Effector CD4-positive, alpha-beta T cell (primary cell): ENCODE measurements around the gene TMCO2. TPM values are rescaled to one million over a fixed set of nuclear protein-coding genes. Genes with fewer than 3 reads are reported as not detected.
"Not testable (repeated sequence)": the region's sequence is repeated elsewhere in the genome, so short reads cannot be mapped to it uniquely, and the experiment has no call there.

ENCODE experiments used
- DNase-seq: peaks from one replicate; pipeline ENCODE4 v3.0.0-alpha.2; 2020
- total RNA-seq: gene quantifications from one replicate; lab custom pipeline; 2026; lab: John Stamatoyannopoulos, UW

Gene TMCO2
- not detected for total RNA-seq

GRCh38 chr1:40247655-40248054 lies at the start of gene TMCO2:
Gene TMCO2, plus strand, starts transcription at chr1:40247937. Its CDS starts 57 bp downstream, at chr1:40247994.
- DNase-seq: no peak

- DNase-seq: no peak
Measured at GRCh38 chr1:40199126-40199525, 48.6 kb upstream of the TMCO2 start.

DNA sequence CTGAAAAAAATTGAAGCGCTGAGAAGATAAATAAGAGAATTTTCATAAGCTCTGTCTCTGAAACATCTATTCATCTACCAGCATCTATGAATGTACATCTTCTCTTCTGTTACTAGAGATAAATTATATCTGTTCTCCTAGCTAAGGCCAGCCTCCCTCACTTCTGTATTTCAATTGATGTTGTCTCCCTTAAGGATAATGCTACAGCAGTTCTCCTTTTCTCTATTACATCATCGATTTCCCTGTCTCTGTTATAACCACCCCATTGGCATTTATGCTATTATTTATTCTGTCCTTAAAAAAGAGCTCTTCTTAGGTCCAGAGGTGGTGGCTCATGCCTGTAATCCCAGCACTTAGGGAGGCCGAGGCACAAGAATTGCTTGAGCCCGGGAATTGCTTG lies 42.9 kb upstream of the TMCO2 start:
- no peak for DNase-seq

DNA sequence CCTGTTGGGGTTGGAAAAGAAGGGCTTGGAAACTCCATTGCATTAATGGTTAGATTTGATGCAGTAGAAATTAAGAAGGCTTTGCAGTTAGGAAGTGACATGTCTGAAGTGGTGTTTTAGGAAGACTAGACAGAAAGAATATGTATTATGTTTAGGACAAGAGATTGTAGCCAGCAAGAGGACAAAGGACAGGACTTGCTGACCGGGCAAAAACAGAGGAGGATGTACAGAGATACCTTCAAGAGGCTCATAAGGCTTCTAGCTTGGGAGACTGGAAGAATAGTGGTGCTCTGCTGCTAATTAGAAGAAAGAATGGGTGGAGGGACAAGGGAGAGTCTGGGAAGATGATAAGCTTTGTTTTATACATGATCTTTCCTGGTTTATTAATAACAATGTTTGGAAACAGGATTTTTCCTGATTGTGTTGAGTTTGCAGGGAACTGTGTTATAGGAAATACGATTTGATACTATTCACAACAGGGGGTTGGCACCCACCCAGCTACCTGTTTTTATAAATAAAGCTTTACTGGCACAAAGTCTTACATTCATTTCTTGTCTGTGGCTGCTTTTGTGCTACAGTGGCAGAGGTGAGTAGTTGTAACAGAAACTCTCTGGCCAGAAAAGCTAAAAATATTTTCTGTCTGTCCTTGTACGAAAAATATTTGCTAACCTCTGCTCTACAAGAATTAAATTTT lies 37.1 kb upstream of the TMCO2 start:
- no peak for DNase-seq

- no peak for DNase-seq
Measured at GRCh38 chr1:40218333-40218732, 29.4 kb upstream of the TMCO2 start.

DNA sequence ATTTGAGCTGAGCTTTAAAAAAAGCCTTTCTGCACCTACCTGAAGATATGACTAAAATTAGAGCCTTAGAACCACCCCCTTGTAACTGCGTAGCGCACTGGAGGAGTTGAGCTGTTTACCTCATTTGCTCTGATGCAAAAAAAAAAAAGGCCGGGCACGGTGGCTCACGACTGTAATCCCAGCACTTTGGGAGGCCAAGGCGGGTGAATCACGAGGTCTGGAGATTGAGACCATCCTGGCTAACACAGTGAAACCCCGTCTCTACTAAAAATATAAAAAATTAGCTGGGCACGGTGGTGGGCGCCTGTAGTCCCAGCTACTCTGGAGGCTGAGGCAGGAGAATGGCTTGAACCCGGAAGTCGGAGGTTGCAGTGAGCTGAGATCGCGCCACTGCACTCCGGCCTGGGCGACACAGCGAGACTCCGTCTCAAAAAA lies 26.2 kb upstream of the TMCO2 start:
- DNase-seq: not testable (repeated sequence)

- DNase-seq: no peak
Measured at GRCh38 chr1:40221977-40222772, 25.6 kb upstream of the TMCO2 start.

GRCh38 chr1:40224040-40224439 lies 23.7 kb upstream of the TMCO2 start:
- no peak for DNase-seq

- no peak for DNase-seq
Measured at GRCh38 chr1:40226192-40226591, 21.5 kb upstream of the TMCO2 start.

- DNase-seq: peak; percentile 31
Measured at GRCh38 chr1:40232444-40232843, 15.3 kb upstream of the TMCO2 start.

DNA sequence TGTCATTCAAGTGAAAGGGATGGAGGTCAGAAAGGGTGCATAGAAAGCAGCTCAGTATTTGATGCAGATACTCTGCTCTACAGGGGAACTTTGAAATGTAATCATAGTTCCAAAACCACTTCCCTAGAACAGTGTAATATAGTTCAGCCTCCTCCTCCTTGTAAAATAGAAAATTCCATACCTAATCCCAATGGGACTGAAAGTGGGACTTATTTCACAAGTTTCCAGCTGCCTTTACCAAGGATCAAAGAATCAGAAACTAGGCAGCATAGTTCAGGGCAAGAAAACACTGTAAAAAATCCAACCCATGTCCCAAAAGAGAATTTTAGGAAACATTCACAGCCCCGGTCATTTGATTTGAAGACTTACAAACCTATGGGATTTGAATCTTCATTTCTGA lies 8.1 kb upstream of the TMCO2 start:
- no peak for DNase-seq

- no peak for DNase-seq
Measured at GRCh38 chr1:40240390-40240789, 7.3 kb upstream of the TMCO2 start.

- no peak for DNase-seq
Measured at GRCh38 chr1:40241362-40241761, 6.4 kb upstream of the TMCO2 start.

GRCh38 chr1:40243351-40243750 lies 4.4 kb upstream of the TMCO2 start:
- DNase-seq: no peak

DNA sequence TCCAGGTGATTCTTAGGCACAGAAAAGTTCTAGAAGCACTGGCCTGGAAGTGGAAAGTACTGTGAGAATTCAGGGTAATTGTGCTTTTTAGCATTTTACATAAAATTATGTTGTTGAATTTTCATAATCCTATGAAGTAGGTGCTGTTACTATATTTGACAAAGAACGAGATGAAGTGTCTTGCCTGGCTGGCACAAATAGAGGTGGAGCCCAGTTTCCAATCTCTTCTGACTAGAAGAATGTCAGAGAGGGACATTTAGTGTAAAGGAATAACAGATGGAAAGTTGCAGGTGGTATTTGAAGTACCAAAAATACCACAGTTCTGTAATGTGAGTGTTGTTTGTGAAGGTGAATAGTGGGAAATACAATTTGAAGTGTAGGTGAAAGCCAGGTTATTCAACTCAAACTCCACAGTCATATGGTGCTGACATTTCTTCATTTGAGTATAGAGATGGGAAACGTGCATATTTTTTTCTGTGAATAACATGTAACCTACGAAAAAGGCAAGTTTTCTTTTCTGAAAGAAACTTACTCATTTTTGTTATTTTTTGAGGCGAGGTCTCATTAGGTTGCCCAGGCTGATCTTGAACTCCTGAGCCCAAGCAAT lies 3.5 kb upstream of the TMCO2 start:
- DNase-seq: no peak

GRCh38 chr1:40245686-40246085 lies 2.1 kb upstream of the TMCO2 start:
- no peak for DNase-seq

DNA sequence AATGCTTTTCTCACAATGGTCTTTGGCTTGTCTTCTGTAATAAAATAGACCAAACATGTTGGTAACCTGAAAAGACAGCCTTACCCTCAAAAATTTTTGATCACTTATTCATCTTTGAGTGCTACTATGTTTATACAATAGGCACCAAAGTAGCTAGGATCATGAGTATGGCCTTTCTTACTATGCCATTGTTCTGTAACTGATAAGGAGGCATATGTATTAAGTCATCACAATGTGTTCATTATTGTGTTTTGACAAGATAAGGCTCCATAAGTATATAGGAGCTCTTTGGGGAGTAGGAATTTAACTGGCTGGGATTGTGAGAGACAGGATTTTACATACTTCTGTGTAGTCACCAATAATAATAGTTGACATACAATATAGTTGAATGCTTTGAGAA lies 675 bp downstream of the TMCO2 start:
- DNase-seq: no peak

- no peak for DNase-seq
Measured at GRCh38 chr1:40251456-40251855, 3.7 kb downstream of the TMCO2 start.

GRCh38 chr1:40252601-40253000 lies 4.9 kb downstream of the TMCO2 start:
- no peak for DNase-seq

GRCh38 chr1:40255231-40255630 lies 7.5 kb downstream of the TMCO2 start:
- DNase-seq: no peak

DNA sequence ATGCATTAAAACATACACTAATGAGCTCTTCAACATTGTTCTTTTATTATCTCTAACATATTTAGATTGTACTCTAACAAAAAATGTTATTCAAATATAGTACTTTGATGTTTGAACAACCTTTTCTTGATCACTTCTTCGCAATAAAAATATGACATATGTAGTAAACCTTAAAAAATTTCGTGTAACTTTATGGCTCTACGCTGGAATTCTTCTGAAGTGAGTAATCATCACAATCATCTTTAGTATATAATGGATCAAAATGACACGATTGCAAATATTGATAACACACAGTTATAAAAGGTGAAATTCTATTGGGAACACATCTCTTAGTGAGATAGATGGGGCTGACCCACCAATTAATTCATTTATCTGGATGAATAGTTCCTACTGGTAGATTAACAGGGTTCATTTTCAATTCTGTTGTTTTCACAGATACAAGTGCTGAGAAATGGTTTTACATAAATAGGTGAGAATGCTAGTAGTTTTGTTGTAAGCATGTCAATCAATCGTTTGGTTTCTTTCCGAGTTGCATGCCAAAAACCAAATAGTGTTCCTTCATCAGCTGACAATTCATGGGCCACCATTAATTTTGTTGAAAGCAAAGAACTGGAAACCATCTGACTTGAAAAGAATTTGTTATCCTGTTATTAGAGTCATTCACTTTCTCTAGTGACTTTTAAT lies 8.8 kb downstream of the TMCO2 start:
- no peak for DNase-seq

DNA sequence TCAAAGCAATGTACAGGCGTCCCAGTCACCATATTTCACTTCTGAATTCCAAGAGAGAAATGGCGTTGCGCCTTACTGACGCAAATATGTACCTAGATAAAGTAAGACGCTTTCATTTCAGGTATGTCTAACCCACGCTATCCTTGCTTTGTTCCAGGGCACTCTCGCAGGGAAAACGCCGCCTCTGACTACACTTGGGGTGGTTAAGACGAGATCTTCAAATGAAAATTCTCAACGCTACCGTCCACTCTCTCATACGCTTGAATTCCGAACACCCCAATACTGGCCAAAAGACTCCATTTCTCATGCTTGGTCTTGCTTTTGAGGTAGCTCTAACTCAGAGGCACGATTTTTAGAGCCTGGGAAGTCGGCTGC lies 9.6 kb downstream of the TMCO2 start:
- no peak for DNase-seq

GRCh38 chr1:40257688-40258444 lies 10.1 kb downstream of the TMCO2 start, which contains the start of gene ZMPSTE24:
Gene ZMPSTE24, plus strand, starts transcription at chr1:40258236. Its CDS starts 36 bp downstream, at chr1:40258272.
- DNase-seq: peak; percentile 93
